GM10266 (cell line): ENCODE results near the gene FIBP.

Source experiments
- DNase-seq: peaks from one replicate; pipeline ENCODE4 v3.0.0; 2012; ENCODE audit errors: extremely low spot score
- TF ChIP-seq, protein P1 (sequence below): IDR thresholded peaks from 2 replicates; pipeline ENCODE4 v1.5.1; 2012; ENCODE audit warnings: mild to moderate bottlenecking, low read depth; ENCODE audit not compliant: control insufficient read depth, insufficient read depth; ENCODE audit errors: missing control alignments

The FIBP gene

DNA sequence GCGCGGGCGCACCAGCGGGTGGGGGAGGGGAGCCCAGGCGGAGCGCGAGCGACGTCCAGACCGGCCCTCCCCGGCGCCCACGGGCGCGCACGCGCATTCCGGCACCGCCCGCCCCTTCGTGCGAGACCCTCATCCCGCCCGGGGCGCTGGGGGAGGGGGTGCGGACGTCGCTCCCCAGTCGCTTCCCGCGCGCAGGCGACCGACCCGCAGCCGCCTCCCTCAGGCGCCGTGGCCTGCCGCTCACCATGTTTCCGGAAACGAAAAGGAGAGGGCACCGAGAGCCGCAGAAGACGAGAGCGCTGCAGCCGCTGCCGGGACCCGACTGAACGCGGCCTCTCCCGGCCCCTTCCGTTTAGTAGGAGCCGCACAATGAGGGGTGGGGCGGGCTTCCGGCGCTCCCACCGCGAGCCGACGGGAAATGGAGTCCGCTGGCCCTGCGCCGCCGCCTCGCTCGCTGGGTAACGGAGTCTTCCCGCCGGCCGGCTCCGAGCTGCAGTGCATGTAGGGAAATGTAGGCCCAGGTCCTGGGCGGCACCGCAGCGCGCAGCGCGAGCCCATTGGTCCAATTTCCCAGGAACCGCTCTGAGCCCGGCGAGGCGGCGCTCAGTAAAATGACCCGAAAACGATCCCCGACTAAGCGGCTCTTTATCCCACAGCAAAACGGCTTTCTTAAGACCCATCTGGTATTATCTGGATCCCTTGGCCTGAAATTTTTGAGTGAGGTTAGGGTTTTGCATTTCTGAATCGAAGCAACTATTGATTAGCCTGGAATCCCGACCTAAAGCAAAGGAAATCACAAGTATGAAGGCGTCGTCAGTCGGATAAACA, 30.2 kb downstream of the FIBP start, which contains the start of gene CFL1:
CFL1 (minus strand) TSS at position 328 of the 828 bp plus-strand sequence; CDS start at position 247, 81 bp downstream.
- TF ChIP-seq, protein P1, sequence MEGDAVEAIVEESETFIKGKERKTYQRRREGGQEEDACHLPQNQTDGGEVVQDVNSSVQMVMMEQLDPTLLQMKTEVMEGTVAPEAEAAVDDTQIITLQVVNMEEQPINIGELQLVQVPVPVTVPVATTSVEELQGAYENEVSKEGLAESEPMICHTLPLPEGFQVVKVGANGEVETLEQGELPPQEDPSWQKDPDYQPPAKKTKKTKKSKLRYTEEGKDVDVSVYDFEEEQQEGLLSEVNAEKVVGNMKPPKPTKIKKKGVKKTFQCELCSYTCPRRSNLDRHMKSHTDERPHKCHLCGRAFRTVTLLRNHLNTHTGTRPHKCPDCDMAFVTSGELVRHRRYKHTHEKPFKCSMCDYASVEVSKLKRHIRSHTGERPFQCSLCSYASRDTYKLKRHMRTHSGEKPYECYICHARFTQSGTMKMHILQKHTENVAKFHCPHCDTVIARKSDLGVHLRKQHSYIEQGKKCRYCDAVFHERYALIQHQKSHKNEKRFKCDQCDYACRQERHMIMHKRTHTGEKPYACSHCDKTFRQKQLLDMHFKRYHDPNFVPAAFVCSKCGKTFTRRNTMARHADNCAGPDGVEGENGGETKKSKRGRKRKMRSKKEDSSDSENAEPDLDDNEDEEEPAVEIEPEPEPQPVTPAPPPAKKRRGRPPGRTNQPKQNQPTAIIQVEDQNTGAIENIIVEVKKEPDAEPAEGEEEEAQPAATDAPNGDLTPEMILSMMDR: no peak
- peak; percentile 94 for DNase-seq

GRCh38 chr11:65857500-65857852, 30.8 kb downstream of the FIBP start:
- no peak for DNase-seq
- TF ChIP-seq, protein P1: no peak

DNA sequence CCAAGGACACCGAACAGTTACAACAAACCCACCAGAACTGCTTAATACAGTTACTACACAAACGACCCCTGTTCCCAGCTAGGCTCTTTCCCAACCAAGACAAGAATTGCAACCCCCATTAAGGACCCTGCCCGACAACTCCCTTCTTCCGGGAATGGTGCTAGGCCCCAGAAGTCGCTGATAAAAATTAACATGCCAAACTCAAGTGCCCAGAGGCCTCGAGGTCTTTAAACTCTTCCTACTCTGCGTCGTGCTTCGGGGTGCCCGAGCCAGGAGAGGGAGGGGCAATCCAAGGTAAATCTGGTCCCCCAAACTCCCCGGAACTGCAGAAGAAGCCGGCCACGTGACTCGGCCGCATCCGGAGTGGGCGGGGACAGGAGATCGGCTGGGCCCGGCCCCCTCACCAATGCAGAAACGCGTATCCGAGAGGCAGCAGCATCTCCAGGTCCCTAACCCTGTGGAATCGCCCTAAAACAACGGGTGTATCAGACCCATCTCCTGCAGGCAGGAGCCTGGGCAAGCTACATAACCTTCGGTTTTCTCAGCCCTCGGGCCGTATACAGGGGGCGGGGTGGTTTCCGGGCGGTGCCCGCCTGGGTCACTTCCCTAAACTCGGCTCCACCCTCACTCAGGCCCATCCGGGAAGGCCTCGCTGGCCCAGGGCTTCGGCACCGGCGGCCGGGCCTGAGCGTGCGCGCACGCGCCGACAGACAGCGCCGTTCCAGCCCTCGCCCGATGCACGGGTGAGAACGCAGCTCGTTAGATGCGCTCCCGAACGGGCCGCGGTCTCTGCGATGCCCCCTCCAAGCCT, 31.4 kb downstream of the FIBP start:
- peak; percentile 85 for DNase-seq
- TF ChIP-seq, protein P1: no peak

DNA sequence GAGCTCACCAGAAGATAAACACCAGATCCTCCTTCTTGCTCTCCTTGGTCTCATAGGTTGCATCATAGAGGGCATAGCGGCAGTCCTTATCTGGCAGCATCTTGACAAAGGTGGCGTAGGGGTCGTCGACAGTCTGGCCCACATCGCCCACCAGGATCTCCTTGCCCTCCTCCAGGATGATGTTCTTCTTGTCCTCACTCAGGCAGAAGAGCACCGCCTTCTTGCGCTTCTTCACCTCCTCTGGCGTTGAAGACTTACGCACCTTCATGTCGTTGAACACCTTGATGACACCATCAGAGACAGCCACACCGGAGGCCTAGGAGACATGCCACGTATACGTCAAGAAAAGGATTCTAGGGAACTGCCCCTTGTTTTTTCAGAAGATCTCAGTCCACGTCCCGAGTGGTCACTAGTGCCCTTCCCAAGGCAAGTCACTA, 32.3 kb downstream of the FIBP start:
- TF ChIP-seq, protein P1: no peak
- DNase-seq: no peak

GRCh38 chr11:65854852-65855837, 33.1 kb downstream of the FIBP start:
- no peak for DNase-seq
- TF ChIP-seq, protein P1: no peak

- DNase-seq: no peak
- TF ChIP-seq, protein P1: no peak
These were observed 34.1 kb downstream of the FIBP start for GRCh38 chr11:65854161-65854592.
